ENCODE results near the gene INF2.
"Not testable (repeated sequence)": the region's sequence is repeated elsewhere in the genome, so short reads cannot be mapped to it uniquely, and the experiment has no call there.

Gene INF2

DNA sequence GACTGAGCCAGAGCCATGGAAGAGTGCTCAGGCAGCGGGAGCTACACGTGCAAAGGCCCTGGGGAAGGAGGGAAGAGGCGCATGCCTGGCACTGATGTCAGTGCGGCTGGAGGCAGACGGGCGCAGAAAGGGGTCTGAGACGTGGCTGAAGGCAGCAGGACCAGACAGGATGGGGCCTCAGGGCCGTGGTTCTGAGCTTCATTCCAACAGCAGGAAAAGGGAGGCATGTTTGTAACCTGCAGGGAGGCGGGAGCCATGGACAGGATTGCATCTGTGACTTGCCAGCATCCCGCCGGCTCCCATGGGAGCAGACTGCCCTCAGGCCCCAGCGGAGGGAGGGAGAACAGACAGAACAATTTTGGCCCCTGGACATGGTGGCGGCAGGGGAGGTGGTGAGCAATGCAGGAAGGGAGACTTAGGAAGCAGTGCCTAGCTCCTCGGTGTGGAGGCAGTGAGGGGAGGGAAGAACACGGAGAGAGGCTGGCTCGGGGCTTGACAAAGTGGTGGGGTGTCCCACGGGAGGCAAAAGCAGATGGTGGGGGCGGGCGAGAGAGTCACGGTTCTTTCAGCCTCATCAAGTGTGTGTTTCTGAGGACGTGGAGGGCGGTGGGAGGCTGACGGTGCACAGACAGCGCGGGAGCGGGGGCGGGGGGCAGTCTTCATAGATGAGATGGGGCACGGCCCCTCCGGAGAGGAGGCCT is 33.3 kb upstream of the INF2 start:
- in situ Hi-C loops (cut with MboI; ENCODE audit: low sequenced_read_pairs): no loop called here

DNA sequence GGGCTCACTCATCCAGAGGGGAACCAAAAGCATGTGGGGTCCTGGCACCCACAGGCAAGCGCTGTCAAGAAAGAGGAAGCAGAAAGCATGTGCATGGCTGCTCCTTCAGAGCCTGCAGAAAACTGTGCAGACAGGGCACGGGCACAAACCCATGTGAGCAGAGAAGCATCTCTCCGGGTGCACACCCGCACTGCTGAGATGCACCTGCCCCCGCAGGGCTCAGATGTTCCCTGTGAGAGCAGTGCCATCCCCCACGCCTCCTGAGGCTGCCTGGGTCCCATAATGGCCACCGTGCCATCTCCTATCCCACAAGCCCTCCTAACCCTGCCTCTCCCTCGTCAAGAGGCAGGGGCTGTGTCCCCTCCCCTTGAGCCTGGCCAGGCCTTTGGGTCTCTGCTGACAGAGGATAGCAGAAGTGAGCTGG is 32.3 kb upstream of the INF2 start:
- in situ Hi-C loops (cut with MboI; ENCODE audit: low sequenced_read_pairs): no loop called here

DNA sequence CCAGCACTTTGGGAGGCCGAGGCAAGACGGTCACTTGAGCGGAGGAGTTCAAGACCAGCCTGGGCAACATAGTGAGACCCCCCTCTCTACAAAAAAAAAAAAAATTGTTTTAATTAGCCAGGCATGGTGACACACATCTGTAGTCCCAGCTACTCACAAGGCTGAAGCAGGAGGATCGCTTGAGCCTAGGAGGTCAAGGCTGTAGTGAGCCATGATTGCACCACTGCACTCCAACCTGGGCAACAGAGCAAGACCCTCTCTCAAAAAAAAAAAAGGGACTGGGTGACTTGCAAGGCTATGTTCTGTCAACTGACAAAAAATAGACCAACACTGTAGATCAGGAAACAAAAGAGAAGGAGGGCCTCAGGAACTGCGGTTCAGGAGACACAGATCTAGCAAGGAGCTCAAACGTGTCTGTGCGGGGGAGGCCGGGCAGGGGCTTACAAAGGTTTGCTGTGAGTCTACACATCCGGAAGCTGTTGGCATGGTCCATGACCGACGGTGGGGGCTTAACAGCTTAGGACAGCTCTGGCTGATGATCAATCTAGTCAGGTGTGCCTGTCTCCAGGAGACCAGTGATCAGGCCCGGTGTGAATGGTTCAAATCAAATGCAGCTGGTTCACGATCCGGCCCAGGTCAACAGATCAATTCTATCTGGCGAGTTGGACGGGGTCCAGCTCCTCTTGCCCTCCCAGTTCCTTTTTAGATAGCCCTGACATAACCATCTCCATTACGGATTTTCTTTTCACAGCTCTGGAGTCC is 31.7 kb upstream of the INF2 start:
- in situ Hi-C loops (cut with MboI; ENCODE audit: low sequenced_read_pairs): no loop called here

DNA sequence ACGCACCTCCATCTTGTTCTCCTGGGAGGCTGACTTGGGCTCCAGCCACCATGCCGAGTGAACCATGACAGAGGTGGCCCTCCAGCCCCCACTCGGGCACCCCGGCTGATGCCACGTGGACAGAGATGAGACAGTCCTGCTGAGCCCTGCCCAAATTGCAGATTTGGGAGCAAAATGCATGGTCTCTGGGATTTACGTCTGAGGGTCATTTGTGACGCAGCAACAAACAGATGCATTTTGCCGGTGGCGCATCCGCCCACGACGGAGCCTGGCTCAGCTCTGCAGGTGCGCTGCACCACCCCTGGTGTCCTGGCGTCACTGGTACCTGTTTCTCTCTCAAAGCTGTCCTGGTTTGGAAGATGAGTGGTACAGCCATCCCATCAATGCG is 31.1 kb upstream of the INF2 start:
- in situ Hi-C loops (cut with MboI; ENCODE audit: low sequenced_read_pairs): no loop called here

DNA sequence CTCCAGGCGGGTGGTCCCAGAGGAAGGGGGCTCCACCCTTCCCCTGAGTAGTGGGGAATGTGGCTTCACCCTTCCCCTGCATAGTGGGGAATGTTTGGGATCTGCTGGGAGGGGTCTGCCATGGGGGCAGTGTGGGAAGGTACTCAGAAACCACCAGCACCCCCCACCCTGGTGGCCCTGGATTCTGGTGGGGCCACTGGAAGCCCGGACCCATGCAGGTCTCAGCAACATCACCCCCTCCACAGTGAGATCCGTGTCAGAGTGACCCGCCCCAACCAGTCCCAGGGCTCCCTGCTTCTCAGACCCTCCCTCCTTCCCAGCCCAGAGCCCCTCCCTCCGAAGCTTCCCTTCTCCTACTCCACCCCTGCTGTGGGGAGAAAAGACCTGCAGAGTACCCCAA is 30.3 kb upstream of the INF2 start:
- in situ Hi-C loops (cut with MboI; ENCODE audit: low sequenced_read_pairs): no loop called here

DNA sequence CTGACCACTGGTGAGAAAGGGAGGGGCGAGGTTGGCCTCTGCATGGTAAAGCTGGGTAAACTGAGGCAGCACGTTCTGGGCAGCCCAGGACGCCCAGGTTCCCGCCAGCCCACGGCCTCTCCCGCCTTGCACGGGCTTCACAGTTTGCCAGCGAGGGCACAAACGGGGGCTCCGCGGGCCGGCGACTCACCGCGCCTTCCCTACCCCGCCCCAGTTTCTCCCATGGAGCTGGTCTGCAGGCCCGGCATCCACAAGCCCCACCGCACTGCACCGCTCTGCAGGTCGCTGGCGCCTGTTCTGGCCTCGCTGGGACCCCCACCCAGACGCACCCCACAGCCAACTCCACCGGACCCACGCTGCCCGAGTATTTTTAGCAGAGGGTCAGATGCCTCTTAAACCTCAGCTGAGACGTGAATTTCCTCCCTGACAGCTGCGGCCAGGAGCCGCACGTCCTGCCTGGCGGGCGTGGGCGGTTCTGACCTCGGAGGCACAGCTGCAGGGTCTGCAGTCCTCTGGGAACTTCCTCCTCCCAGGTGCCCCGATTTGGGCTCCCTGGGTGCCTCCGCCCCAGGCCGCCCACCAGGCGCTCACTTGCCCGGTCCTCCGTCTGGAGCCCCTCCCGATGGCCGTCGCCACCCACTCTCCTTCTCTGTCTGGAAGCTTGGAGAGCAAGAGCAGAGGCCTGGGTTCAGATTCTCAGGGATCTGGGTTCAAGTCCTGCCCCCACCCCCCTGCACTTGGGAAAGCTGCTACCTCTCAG is 29.5 kb upstream of the INF2 start:
- in situ Hi-C loops (cut with MboI; ENCODE audit: low sequenced_read_pairs): no loop called here

DNA sequence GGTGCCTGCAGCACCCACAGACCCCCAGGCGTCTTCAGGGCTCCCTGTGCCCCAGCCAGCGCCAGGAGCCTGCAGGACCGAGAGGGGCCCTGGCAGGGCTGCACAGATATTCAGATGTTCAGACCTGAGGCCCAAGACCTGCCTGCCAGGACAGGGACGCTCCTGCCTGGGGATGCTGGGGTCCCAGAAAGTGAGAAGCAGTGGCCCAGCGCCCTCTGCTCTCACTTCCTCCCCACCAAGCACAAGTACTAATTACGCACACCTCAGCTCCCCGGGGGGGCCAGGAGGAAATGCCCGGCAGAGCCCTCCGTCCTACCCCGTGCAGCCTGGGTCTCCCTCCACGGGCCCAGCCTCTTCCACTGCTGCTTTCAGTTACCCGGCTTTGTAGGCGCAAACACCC is 28.8 kb upstream of the INF2 start:
- in situ Hi-C loops (cut with MboI; ENCODE audit: low sequenced_read_pairs): no loop called here

DNA sequence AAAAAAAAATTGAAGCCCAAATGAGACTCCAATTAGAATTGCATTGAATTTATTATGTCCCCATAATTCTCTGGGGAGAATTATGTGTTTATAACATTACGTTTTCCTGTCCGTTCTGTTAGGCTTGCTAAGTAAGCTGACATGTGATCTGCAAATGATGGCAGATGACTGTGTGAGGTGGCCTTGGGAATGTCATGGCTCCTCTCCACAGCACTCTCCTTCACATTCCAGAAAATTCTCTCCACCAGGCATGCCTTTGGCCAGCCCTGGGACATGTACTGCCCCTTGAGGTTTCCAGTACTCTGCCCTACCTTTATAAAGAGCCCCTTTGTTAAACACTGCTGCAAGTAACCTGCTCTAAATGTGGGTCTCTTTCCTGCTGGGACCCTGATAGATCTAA is 28.3 kb upstream of the INF2 start:
- in situ Hi-C loops (cut with MboI; ENCODE audit: low sequenced_read_pairs): no loop called here

DNA sequence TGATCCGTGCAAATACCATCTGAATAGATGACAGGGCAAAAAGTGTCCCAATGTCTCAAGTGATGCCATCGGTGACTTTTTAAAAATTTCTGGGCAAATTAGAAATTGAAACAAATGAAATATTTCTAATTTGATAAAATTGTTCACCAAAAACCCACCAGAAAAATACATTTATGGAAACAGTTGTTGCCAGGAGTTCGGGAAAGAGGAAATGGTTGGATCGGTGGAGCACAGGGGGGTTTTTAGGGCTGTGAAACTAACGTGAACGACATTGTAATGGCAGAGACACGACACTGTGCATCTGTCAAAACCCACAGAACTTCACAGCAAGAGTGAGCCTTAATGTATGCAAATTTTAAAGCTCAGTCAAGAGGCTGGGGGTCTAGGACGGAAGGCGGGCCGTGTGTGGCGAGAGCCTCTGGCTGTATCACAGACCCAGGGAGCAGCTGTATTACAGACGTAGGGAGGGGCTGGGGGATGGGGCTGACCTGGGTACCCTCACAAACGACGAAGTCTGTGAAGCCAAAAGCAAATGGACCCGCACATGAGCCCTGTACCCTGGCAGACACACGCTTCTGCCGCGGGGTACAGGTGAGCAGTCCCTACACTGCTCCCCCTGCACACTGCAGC is 27.8 kb upstream of the INF2 start:
- in situ Hi-C loops (cut with MboI; ENCODE audit: low sequenced_read_pairs): not testable (repeated sequence)

DNA sequence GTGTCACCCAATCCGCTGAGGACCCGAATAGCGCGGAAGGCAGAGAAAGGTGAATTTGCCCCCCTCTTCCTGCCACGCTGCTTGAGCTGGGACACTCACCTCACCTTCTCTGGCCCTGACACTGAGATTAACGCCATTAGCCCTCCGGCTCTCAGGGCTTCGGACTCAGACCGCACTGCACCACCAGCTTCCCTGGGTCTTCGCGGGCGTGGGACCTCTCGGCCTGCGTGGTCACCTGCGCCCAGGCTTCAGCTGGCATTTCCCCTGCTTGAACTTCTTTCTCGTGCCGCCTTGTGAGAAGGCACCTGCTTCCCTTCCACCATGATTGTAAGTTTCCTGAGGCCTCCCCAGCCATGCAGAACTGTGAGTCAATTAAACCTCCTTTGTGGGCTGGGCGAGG is 26.9 kb upstream of the INF2 start:
- in situ Hi-C loops (cut with MboI; ENCODE audit: low sequenced_read_pairs): not testable (repeated sequence)

DNA sequence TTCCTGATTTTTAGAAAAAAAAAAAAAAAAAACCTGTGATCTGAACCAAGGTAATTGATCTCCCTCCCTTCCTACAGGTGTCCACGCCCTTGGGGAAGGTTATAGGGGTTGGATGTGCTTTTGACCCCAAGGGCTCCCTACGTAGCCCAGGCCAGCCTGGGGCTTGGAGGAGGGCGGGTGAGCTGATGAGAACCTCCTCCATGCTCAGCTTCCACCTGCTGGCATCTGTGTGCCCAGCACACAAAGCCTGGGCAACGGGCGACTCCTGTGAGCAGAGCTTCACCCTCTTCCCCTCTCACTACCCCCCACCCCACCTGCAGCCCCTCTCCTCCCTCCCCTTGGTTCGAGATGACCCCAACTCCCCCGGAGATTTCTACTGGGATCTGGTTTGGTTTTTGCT is 25.3 kb upstream of the INF2 start:
- in situ Hi-C loops (cut with MboI; ENCODE audit: low sequenced_read_pairs): no loop called here

DNA sequence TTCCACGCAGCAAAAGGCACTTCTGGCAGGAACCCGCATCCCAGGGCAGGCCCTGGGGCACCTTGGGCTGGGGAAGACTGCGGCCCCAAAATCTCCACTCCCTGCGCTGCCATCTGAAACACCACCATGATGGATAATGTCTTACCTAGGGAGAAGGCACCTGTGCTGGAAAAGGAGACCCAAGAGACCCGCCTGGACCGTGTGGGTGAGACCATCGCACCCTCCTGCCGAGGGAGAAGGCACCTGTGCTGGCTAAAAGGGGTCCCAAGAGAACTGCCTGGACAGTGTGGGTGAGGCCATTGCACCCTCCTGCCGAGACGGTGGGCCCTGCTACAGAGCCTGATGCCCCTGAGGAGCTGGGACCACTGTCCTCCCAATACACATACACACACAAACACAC is 24.8 kb upstream of the INF2 start:
- in situ Hi-C loops (cut with MboI; ENCODE audit: low sequenced_read_pairs): no loop called here

DNA sequence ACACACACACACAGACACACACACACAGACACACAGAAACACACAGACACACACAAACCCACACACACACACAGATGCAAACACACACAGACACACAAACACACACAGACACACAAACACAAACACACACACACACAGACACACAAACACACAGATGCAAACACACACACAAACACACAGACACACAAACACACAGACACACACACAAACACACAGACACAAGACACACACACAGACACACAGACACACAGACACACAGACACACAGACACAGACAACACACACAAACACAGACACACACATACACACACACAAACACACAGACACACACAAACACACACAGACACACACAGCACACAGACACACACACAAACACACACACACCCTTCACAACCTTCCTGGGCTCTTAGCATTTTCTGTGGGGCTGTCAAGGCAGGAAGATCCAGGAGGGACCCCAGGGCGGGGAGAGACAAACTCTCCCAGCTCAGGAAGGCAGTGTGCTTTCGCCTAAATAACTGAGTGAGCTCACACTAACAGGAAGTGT is 24.2 kb upstream of the INF2 start:
- in situ Hi-C loops (cut with MboI; ENCODE audit: low sequenced_read_pairs): no loop called here

DNA sequence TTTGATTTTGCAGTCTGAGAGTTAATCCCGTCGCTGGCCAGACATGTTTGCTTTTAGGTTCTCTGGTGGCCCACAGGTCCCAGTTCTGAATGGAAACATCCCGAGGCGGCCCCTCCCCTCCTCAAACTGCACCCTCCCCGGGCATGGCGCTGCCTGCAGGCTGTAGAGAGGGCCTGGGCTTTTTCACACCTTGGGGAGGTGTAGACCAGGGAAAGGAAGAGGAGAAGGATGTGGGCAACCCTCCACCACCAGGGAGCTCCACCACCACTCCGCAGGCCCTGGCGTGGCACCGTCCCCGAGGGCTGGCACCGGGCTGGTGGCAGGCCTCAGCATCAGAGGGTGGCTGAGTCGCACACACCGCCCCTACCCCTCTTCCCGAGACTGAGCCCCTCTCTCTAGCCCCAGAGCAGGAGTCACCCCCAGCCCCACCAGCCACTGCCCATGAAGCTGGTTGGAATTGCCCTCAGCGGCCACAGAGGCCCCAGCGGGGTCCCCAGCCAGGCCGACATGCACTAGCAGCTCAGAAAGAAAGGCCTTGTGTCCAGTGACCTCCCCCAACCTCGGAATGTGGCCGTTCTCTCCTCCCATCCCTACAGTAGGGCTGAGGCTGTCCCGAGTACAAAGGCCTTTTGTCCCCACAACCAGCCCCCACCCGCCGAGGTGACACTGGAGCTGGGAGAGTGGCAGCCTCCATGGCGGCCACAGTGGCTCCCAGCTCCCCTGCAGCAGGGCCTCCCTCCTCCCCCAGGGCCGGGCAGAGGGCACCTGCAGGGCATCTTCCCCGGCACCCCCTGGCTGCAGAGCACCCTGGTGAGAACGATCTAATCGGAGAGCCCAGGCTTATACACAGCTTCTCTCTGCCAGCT is 23.5 kb upstream of the INF2 start:
- in situ Hi-C loops (cut with MboI; ENCODE audit: low sequenced_read_pairs): no loop called here

DNA sequence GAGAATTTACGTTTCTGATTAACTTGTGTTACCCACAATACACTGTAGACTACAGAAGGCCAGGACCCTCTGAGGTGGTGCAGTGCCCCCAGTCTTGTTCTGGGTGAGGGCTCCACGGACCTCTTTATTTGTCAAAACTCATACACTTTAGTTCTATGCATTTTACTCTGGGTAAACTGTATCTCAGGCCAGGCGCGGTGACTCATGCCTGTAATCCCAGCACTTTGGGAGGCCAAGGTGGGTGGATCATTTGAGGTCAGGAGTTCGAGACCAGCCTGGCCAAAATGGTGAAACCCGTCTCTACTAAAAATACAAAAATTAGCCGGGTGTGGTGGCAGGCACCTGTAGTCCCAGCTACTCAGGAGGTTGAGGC is 22.9 kb upstream of the INF2 start:
- in situ Hi-C loops (cut with MboI; ENCODE audit: low sequenced_read_pairs): not testable (repeated sequence)

DNA sequence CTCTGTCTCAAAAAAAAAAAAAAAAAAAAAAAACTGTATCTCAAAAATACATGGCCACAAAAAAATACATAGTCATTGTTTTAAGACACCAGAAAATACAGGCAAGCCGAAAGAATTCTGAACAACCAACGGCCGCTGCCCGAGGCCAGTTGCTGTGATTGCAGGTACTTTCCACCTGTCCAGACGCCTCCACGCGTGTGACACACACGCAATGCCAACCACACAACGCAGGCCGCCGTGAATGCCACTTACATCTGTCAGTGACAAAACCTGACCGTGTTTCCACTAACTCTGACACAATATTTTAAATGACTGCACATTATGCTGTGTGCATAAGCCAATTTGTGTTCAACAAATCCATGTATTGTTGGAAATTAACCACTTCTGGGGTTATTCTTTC is 22.4 kb upstream of the INF2 start:
- in situ Hi-C loops (cut with MboI; ENCODE audit: low sequenced_read_pairs): no loop called here

DNA sequence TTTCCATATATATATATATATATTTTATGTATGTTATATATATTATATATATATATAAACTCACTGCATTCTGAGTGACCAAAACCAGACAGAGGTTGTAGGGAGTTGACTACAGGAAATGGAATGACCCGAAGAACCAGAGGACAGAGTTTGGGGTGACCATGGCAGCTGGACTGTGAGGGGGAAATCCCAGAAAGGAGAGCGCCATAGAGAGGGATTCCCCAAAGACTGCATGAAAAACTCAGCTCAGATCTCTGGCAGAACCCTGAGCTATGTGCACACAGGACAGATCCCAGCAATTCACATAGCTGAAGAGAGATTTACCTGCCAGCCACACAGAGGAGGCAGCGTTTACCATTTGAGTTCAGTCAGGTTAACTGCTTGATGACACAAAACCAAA is 19.7 kb upstream of the INF2 start:
- in situ Hi-C loops (cut with MboI; ENCODE audit: low sequenced_read_pairs): no loop called here

DNA sequence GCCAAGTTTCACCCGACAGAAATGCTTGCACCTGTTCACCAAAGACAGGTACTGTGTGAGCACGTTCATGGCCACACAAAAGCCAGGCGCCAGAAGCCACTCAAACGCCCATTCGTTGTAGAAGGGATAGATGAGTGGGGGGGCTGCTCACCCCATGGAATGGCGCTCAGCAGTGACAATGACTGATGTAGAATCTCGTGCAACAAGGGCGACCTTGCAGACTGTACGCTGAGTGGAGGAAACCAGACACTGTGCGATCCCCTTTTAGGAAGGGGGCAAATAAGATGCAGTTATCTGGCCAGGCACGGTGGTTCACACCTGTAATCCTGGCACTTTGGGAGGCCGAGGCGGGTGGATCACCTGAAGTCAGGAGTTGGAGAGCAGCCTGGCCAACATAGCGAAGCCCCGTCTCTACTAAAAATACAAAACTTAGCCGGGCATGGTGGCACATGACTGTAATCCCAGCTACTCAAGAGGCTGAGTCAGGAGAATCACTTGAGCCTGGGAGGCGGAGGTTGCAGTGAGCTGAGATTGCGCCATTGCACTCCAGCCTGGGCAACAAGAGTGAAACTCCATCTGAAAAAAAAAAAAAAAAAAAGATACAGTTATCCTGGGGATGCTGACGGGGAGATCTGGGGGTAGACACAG is 18.0 kb upstream of the INF2 start:
- in situ Hi-C loops (cut with MboI; ENCODE audit: low sequenced_read_pairs): not testable (repeated sequence)

DNA sequence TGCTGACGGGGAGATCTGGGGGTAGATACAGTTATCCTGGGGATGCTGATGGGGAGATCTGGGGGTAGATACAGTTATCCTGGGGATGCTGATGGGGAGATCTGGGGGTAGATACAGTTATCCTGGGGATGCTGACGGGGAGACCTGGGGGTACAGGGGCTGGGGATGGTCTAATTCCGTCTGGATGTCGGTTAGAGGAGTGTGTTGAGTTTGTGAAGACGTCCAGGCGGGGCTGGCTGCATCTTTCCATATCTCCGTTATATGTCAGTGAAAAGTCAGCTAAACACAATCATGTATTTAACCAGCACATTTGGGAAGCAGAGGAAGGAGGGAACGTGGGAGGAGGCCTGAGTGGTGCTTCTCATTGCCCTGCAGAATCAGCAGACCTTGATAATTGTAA is 17.3 kb upstream of the INF2 start:
- in situ Hi-C loops (cut with MboI; ENCODE audit: low sequenced_read_pairs): not testable (repeated sequence)

DNA sequence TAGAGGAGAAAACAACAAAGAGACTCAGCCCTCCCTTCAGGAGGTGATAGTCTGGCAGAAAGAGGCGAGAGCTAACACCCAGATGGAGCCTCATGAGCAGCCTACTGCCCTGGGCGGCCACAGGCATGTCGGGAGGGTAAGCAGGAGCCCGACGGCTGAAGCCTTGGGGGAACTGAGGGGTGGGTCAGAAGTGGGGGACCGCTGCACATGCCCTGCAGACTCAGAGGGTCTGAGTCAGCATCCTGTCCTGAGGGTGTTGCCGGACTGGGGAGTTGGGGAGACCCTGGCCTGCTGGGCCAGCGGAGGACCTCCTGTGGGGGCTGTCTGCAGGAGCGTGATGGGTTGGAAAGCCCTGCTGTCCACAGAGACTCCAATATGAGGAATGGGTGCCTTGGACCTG is 15.9 kb upstream of the INF2 start:
- in situ Hi-C loops (cut with MboI; ENCODE audit: low sequenced_read_pairs): no loop called here

Measured in HL-60/S4 treated with phorbol 12-myristate 13-acetate at 8.2 ng/mL for 4 days and 3 days (cell line).